SK-MEL-5 (cell line): ENCODE measurements around the gene HSPA6. TPM values are rescaled to one million over a fixed set of nuclear protein-coding genes. Genes with fewer than 3 reads are reported as not detected.
"Not testable (repeated sequence)": the region's sequence is repeated elsewhere in the genome, so short reads cannot be mapped to it uniquely, and the experiment has no call there.

Experiments used
- DNase-seq: peaks from one replicate; pipeline ENCODE4 v3.0.0-alpha.2; 2016; ENCODE audit warnings: low read depth, low spot score
- in situ Hi-C: cut with HindIII; loops from 2 replicates; pipeline ENCODE4 v1.10.0; 2016; ENCODE audit warnings: low sequenced_read_pairs, high pct_unique_total_duplicates, low pct_unique_long_range_greater_than_20kb
- polyA plus RNA-seq, 2 experiments: library from polyadenylated mRNA; depleted of rRNA; stranded (reverse); fragments of >200 nt; gene quantifications; 2 replicates each; pipeline ENCODE4 v1.2.3, GENCODE V29; 2015
- total RNA-seq: library from RNA; depleted of rRNA; stranded (reverse); fragments of >200 nt; shearing (Covaris generic); gene quantifications from 2 replicates; pipeline ENCODE4 v1.2.3, GENCODE V29; 2014; rRNA removed

Gene HSPA6
- 4.2 and 4.8 TPM in 2 replicates for total RNA-seq
- polyA plus RNA-seq (2015; cell fraction: cytosol; rRNA removed), result 3.1 and 7.7 TPM in 2 replicates
- polyA plus RNA-seq (2015; cell fraction: nucleus; rRNA removed), result 15.8 and 16.7 TPM in 2 replicates

DNA sequence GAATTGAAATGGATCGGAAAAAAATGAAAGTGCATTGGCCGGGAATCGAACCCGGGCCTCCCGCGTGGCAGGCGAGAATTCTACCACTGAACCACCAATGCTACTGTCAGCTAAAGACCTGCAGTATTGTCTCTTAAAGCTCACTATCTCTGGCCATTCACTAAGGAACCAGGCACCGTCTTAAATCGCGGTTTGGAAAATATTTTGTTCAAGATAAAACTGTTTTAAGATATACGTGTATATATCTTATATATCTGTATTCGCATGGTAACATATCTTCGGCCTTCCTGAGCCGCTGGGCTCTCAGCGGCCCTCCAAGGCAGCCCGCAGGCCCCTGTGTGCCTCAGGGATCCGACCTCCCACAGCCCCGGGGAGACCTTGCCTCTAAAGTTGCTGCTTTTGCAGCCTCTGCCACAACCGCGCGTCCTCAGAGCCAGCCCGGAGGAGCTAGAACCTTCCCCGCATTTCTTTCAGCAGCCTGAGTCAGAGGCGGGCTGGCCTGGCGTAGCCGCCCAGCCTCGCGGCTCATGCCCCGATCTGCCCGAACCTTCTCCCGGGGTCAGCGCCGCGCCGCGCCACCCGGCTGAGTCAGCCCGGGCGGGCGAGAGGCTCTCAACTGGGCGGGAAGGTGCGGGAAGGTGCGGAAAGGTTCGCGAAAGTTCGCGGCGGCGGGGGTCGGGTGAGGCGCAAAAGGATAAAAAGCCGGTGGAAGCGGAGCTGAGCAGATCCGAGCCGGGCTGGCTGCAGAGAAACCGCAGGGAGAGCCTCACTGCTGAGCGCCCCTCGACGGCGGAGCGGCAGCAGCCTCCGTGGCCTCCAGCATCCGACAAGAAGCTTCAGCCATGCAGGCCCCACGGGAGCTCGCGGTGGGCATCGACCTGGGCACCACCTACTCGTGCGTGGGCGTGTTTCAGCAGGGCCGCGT is at the start of gene HSPA6:
HSPA6 (plus strand) TSS at position 724 of the 925 bp plus-strand sequence; CDS start at position 843, 119 bp downstream.
- in situ Hi-C loops, result not testable (repeated sequence)
- peak; percentile 76 for DNase-seq

DNA sequence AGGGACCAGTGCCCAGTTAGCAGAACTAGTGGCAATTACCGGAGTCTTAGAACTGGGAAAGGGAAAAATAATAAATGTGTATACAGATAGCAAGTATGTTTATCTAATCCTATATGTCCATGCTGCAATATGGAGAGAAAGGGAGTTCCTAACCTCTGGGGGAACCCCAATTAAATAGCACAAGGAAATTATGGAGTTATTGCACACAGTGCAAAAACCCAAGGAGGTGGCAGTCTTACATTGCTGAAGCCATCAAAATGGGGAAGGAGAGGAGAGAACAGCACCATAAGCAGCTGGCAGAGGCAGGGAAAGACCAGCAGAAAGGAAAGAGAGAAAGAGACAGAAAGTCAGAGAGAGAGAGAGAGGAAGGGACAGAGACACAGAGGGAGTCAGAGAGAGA is 46.6 kb upstream of the HSPA6 start:
- in situ Hi-C loops, DNase-seq: not testable (repeated sequence)

DNA sequence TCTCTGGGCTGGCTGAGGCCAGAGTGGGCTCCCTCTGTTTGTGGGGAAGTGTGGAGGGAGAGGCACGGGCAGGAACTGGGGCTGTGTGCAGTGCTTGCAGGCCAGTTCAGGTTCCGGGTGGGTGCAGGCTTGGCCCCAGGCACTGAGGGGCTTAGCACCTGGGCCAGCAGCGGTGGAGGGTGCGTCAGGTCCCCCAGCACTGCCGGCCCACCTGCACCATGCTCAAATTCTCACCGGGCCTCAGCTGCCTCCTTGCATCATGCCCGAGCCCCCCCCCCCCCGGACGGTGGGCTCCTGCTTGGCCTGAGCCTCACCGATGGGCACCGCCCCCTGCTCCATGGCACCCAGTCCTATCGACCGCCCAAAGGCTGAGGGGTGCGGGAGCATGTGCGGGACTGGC is 45.4 kb upstream of the HSPA6 start:
- in situ Hi-C loops, result no loop called here
- no peak for DNase-seq

DNA sequence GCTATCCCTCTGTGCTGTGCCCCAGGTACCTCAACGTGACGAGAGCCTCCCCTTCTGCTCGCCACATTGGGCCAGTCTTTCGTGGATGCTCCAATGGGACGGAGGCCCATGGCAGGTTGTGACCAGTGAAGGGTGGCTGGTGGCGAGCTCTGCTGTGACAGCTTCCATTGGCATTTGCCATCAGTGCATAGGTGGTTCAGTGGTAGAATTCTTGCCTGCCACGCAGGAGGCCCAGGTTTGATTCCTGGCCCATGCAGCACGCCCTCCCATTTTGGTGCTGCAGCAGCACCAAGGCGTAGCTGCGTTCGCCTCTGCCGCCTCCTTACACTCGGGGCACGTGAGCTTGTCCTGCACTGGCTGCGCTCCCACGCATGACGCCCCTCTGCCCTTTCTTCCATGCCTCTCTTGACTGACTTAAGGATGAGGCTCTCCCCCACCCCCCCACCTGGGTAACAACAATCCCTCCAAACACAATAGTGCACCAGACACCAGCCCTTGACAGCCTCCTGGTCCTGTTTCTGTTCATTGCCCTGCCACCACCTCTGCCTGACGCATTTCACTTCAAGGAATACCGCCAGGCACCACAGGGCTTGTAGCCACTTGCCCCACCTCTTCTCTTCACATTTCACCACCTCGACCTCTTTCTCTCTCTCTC is 43.8 kb upstream of the HSPA6 start:
- DNase-seq, result no peak
- in situ Hi-C loops, result no loop called here

DNA sequence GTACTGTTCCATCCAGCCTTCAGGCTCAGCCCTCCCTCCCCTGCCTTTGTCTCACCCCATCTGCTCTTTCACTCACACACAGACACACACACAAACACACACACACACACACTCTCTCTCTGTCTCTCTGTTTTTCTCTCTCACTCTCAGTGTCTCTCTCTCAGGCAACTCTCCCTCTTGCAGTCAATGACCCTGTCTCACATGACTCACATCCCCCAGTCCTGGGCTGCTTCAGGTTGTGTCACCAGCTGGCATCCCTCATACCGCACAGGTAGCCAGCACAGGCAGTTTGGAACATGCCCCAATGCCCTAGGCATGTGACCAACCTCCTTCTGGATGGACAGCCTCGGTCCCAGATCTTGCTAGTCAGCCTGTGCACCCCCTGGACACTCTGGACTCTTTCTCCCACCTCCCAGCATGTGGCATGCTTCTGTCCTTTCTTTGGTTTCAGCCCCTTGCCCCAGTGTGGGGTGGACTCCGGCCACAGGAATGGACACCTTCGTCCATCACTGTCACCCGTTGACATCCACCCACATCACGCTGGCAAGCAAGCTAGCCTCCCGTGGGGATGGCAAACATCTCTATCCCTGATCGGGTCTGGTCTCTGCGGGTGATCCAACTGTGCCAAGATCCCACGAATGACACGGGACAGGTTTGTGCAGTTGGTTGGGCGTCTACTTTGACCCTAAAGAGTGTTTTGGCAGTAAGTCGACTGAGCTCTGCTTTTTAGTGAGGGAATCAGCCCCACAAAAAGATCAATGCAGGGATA is 42.5 kb upstream of the HSPA6 start:
- in situ Hi-C loops, result no loop called here
- no peak for DNase-seq

DNA sequence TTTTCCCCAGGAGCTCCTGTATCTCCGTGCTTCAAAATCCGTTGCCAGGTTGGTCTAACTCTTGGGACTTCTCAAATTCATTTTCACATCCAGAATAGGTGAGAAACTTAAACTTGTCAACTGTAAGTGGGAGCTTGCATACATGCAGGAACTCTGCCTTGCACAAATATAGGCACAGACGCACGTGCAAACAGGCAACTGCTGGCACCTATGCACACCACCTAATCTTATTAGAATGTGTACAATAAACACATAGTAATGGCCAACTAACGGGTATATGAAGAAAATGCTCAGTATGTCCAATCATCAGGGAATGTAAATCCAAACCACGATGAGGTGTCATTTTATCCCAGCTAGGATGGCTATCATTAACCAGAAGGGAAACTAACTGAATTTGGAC is 41.7 kb upstream of the HSPA6 start:
- in situ Hi-C loops, result no loop called here
- DNase-seq, result no peak

DNA sequence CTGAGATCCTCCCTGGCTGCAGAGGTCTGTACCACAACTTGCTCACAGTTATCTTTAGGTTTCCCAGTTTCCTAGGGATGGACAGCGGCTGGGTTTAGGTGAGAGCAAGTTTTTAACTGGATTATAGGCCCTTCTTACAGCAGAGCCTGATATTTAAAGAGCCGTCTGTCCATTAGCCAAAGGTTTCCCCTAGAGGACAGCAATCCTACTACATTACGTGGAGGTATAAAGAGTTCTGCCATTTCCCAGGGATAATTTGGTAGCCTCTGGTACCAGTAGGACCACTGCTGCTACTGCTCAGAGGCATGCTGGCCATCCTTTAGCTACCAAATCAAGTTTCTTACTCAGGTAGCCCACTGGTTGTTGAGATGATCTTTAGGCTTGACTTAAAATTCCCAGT is 41.0 kb upstream of the HSPA6 start:
- DNase-seq, result no peak
- in situ Hi-C loops, result no loop called here

DNA sequence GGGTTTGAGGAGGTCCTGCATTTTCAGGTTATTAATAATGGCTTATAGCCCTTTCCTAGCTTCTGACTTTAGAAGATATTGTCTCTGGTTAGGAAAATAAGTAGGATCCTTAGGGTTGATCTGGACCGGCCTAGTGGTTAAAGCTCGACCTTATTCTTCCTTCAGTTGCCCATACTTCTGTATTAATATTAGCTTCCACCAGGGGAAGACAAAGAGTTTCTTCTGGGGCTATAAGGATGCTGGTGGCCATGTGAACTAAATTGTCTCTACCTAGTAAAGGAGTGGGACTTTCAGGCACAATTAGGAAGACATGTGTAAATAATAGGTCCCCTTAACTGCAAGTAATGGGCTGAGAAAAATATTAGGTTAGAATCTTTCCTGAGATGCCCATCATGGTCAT is 39.7 kb upstream of the HSPA6 start:
- DNase-seq, result peak; percentile 69
- in situ Hi-C loops, result no loop called here

DNA sequence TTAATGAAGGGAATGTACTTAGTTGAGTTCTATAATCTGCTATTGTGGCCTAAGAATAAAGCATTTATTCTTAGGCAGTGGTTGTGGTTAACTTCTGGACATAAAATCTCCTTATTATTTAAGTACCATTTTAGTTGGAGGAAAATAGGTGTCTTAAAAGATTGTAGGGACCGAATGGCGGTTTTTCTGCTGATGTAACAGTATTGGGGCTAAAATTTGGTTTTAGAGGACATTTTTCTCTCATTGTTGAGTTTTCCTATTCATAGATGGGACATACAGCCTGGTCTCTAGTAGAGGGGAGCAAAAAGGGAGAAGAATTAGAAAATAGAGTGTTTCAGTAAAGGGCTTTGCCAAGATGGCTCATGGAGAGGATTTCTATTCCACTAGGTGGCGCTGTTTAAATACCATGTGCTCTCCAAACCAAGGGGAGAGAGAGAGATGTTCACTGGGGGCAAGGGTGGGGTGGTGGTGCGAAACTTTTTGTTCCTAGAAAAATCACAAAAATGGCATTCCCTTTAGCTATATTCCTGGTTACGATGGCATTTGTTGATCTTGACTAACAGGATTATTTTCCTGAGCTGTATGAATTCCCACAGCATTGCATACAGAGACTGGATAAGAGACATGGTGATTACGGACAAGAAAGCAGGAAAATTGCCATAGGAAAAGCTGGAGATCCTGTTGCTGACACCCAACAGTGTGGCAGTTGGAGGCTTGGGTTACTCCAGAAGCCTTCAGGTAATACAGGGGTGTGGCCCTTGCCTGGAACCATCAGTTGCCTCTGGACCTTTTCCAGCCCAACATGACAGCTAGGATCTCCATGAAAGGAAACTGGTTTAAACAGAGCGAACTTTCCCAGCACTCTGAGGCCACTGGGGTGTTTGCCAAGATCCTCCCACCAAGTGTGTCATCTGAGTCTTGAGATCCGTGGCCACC is 37.3 kb upstream of the HSPA6 start:
- DNase-seq, result peak; percentile 88
- in situ Hi-C loops, result no loop called here

DNA sequence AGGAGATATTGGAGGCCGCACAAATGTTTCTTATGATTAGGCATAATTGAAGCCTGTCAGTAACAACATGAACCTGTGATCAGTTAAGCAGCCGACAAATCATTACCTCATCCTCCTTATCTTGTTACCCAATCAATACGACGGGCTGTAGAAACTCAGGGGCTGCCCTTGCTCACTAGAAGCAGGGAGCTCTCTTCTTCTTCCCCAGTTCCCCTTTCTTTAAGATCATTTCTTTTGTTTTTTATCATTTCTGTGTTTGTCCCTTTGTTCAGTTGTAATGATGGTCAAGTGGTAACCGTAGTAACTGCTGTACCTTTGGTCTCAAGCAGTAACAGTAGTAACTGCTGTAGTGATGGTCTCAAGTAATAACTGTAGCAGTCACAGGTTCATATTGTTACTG is 32.9 kb upstream of the HSPA6 start:
- no peak for DNase-seq

DNA sequence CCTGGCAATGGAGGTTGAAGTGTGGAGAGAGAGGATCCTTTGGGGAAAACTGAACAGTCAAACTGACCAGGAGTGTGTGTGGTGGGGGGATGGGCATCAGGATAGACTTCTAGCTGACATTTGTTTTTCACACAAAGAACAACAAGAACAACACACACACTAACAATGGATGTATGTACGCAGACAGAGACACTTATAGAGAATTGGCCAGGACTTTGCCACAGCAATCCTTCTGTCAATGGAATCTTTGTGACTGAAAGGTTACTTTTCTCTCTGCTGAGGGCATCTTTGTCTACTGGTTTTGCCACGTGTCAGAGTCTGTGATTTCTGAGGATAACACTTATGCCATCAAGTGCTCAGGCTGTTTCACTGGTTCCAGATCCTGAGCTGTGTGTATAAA is 31.5 kb upstream of the HSPA6 start:
- in situ Hi-C loops, result no loop called here
- DNase-seq, result peak; percentile 99

More for the DNA sequence above, 32.9 kb upstream of the HSPA6 start:
- in situ Hi-C loops, result no loop called here

DNA sequence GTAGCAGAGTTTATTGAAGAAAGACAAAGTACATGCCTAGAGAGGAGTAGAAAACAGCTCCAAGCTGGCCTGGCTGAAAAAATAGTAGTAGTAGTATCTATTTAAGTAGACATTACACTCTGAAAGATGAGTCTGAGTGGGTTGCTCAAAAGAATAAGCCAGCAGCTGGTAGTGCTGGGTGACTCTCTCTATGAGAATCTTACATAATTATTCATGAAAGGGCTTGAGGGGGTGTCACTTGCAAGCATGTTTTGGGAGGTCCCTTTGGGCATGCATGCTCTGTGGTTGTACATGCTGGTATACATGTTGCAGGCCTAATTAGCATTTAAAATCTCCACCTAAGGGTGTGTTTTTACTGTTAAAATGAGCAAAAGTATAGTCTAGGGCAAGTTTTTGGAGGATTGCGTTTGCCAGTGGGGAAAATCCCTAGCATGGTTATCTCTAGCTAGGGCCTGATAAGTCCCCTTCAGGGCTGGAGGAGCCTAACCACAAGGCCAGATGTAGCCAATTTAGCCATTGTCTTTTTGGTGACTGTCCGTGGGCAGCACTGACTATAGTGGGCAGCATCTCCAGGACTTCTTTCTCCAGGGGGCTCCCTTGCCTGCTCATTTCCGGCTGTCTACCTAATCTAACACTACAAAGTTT is 30.1 kb upstream of the HSPA6 start:
- in situ Hi-C loops, result no loop called here
- DNase-seq, result no peak

DNA sequence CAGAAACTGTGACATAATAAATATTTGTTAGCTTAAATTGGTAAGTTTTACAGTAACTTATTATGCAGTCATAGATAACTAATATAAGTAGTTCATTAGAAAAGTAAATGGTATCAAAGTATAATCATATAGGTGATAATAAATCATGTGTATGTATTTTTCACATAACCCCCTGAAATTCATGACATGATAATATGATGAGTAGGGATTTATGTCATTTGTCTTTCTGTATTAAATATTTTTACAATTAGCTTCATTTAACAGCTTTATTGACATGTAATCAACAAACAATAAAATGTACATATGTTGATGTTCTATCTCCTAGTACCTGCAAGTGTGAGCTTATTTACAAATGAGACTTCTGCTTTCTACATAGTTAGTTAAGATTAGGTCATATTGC is 28.9 kb upstream of the HSPA6 start:
- DNase-seq, result no peak
- in situ Hi-C loops, result no loop called here

DNA sequence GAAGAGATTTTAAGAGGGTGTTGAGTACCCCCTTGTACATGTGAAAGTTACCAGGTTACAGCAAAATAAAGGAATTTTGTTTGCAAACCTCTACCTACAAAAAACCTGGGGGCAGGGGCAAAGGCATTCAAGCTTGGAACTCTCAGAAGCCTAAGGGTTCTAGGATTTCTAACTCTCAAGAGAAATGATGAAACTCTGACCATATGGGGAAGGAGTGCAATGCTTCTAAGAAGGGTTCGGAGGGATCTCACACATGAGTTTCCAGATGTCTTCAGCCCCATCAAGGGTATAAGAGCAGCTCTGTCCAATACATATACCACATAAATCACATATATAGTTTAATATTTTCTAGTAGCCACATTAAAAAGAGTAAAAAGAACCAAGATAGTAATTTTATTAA is 26.4 kb upstream of the HSPA6 start:
- peak; percentile 60 for DNase-seq
- in situ Hi-C loops, result no loop called here

DNA sequence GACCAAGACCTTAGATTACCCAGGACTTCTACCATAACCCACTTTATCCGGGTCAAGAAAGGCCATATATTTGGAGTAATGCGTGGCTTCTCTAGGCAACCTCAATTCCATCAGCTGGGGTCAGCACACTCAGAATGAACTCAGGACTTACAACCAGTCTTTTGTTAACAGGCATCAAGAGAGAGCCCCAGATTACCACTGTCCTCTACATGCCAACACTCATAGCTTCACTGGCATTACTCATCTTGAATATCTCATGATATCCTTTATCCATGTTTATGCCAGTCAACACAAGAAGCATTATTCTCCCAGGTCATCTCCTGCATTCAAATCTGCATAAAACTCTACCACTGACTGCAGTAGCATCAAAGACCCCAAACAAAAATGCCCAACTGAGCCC is 25.7 kb upstream of the HSPA6 start:
- in situ Hi-C loops, result no loop called here
- DNase-seq, result peak; percentile 98

DNA sequence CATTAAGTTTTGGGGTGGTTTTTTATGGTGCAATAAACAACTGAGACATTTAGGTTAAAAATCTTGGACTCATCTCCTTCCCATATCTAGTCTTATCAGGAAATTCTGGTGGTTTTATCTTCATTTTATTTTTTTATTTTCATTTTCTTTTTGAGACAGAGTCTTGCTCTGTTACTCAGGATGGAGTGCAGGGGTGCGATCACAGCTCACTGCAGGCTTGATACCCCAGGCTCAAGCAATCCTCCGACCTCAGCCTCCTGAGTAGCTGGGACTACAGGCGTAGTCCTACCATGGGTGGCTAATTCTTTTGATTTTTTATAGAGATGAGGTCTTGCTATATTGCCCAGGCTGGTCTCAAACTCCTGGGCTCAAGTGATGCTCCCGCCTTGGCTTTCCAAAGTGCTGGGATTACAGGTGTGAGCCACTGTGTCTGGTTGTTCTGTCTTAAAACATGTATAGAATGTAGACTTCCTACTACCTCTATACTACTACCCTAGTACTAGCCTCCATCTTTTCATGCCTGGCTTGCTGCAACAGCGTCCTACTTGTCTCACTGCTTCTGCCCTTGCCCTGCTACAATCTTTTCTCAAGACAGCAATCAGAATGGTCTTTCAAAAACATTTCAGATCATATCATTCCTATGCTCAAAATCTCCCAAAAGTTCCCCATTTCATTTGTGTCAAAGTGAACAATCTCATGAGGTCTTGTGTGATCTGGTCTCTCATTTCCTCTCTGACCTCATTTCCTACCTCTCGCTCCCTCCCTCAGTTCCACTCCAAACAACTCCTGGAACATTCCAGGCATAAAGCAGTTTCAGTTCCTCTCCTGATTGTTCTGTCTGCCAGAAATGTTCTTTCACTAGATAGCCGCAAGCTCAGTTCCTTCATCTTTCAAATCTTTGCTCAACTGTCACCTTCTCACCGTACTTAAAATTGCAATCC is 25.0 kb upstream of the HSPA6 start:
- DNase-seq, result peak; percentile 66
- in situ Hi-C loops, result no loop called here
